Osteoblast (primary cell): ENCODE results near the gene CYB5R4. TPM values are rescaled to one million over a fixed set of nuclear protein-coding genes. Genes with fewer than 3 reads are reported as not detected.

Source experiments
- DNase-seq: peaks from one replicate; pipeline ENCODE4 v3.0.0; 2011; ENCODE audit warnings: low spot score, mixed read lengths; ENCODE audit not compliant: insufficient read length; ENCODE audit errors: missing footprints
- H2AFZ ChIP-seq: 2 replicates; pipeline ENCODE4 v1.6.0; 2011; ENCODE audit warnings: mild to moderate bottlenecking, low read length
- H3K27ac ChIP-seq: 2 replicates; pipeline ENCODE4 v1.5.1; 2011; ENCODE audit warnings: mild to moderate bottlenecking, low read depth, low read length, moderate library complexity
- H3K27me3 ChIP-seq: 2 replicates; pipeline ENCODE4 v1.6.0; 2012; ENCODE audit warnings: mild to moderate bottlenecking, control low read depth, inconsistent platforms, low read length, moderate library complexity; ENCODE audit not compliant: insufficient read depth
- H3K36me3 ChIP-seq: 2 replicates; pipeline ENCODE4 v1.5.1; 2011; ENCODE audit warnings: mild to moderate bottlenecking, low read length, control low read depth, moderate library complexity; ENCODE audit not compliant: insufficient read depth
- H3K4me1 ChIP-seq: 2 replicates; pipeline ENCODE4 v1.5.1; 2011; ENCODE audit warnings: mild to moderate bottlenecking, low read length, control low read depth, moderate library complexity; ENCODE audit not compliant: insufficient read depth
- H3K4me2 ChIP-seq: 2 replicates; pipeline ENCODE4 v1.6.0; 2011; ENCODE audit warnings: mild to moderate bottlenecking, low read length; ENCODE audit not compliant: insufficient read depth
- H3K4me3 ChIP-seq: fragments of 200-600 bp; sonication (generic); 3 replicates; pipeline ENCODE4 v1.5.1; 2012; ENCODE audit warnings: mild to moderate bottlenecking, low read length, inconsistent platforms; ENCODE audit not compliant: insufficient read depth
- H3K79me2 ChIP-seq: 2 replicates; pipeline ENCODE4 v1.6.0; 2012; ENCODE audit warnings: mild to moderate bottlenecking, low read length, control low read depth, inconsistent platforms; ENCODE audit not compliant: insufficient read depth
- H3K9me3 ChIP-seq: 2 replicates; pipeline ENCODE4 v1.5.1; 2011; ENCODE audit warnings: low read depth, low read length, control low read depth
- H4K20me1 ChIP-seq: 2 replicates; pipeline ENCODE4 v1.6.0; 2012; ENCODE audit warnings: mild to moderate bottlenecking, low read length, control low read depth; ENCODE audit not compliant: insufficient read depth
- CTCF ChIP-seq: IDR thresholded peaks from 2 replicates; pipeline ENCODE4 v1.5.1; 2011; ENCODE audit warnings: mild to moderate bottlenecking, low read depth, low read length, moderate library complexity; ENCODE audit errors: extremely low read depth
- total RNA-seq: library from RNA; depleted of rRNA; stranded (reverse); fragments of >200 nt; gene quantifications from 2 replicates; pipeline ENCODE4 v1.2.3, GENCODE V29; 2012

Gene CYB5R4
- total RNA-seq, 1 donor, result 6.9 TPM

GRCh38 chr6:83838727-83839126 is 20.8 kb upstream of the CYB5R4 start:
- Histone ChIP-seq H3K9me3 (peaks cover 4% of the 10 kb centered on the region), H3K27ac (no peak overlapping the region), H3K4me2 (no peak overlapping the region), H4K20me1 (no peaks in the 10 kb centered on the region), H3K36me3 (no peaks in the 10 kb centered on the region), H3K79me2 (no peaks in the 10 kb centered on the region), H3K4me1 (no peaks in the 10 kb centered on the region), H2AFZ (no peak overlapping the region), H3K27me3 (no peaks in the 10 kb centered on the region), H3K4me3 (no peak overlapping the region)
- TF ChIP-seq CTCF, result no peak
- DNase-seq, result peak; percentile 56

- DNase-seq, result peak; percentile 25
- Histone ChIP-seq H2AFZ (no peak overlapping the region), H3K36me3 (no peaks in the 10 kb centered on the region), H3K4me2 (no peak overlapping the region), H3K79me2 (no peaks in the 10 kb centered on the region), H3K4me1 (no peaks in the 10 kb centered on the region), H3K27me3 (no peaks in the 10 kb centered on the region), H3K9me3 (peaks cover 4% of the 10 kb centered on the region), H3K27ac (no peak overlapping the region), H3K4me3 (no peak overlapping the region), H4K20me1 (no peaks in the 10 kb centered on the region)
- no peak for TF ChIP-seq CTCF
These were observed 15.3 kb upstream of the CYB5R4 start for GRCh38 chr6:83844170-83844569.

- no peak for TF ChIP-seq CTCF
- Histone ChIP-seq H3K27me3 (peaks cover 4% of the 10 kb centered on the region), H3K27ac (no peak overlapping the region), H3K36me3 (no peaks in the 10 kb centered on the region), H4K20me1 (no peaks in the 10 kb centered on the region), H3K4me3 (no peak overlapping the region), H3K9me3 (peaks cover under 1% of the 10 kb centered on the region), H3K79me2 (no peaks in the 10 kb centered on the region), H3K4me1 (no peaks in the 10 kb centered on the region), H3K4me2 (no peak overlapping the region), H2AFZ (no peak overlapping the region)
- DNase-seq, result no peak
These were observed 13.2 kb upstream of the CYB5R4 start for GRCh38 chr6:83846291-83846690.

- Histone ChIP-seq H4K20me1 (no peaks in the 10 kb centered on the region), H3K27me3 (peaks cover 7% of the 10 kb centered on the region), H3K4me3 (no peak overlapping the region), H2AFZ (no peak overlapping the region), H3K27ac (no peak overlapping the region), H3K36me3 (no peaks in the 10 kb centered on the region), H3K9me3 (no peaks in the 10 kb centered on the region), H3K4me1 (no peaks in the 10 kb centered on the region), H3K4me2 (no peak overlapping the region), H3K79me2 (no peaks in the 10 kb centered on the region)
- DNase-seq, result no peak
- no peak for TF ChIP-seq CTCF
These were observed 12.3 kb upstream of the CYB5R4 start for GRCh38 chr6:83847179-83847578.
